Calu3 (cell line): ENCODE results near the gene KCNA5. TPM values are rescaled to one million over a fixed set of nuclear protein-coding genes. Genes with fewer than 3 reads are reported as not detected.

Experiments
- BruUV-seq: library from RNA; stranded (reverse); fragments of 400-500 nt; replicated peaks from 2 replicates; lab custom pipeline; 2021; lab: Mats Ljungman, UMichigan
- CTCF ChIA-PET: fragments of 300-600 bp; sonication (Branson Sonifier 250); formaldehyde crosslinking; loops from one replicate; lab custom pipeline; 2022; ENCODE audit warnings: antibody characterized with exemption; lab: Charles Lee
- DNase-seq: peaks from one replicate; pipeline ENCODE4 v3.0.0; 2022
- H3K27ac Mint-ChIP-seq: one replicate; pipeline ENCODE4 v1.8.0; 2022; ENCODE audit warnings: mixed read lengths; ENCODE audit not compliant: unreplicated experiment
- H3K27me3 Mint-ChIP-seq: one replicate; pipeline ENCODE4 v1.8.0; 2022; ENCODE audit warnings: mixed read lengths; ENCODE audit not compliant: unreplicated experiment
- H3K36me3 Mint-ChIP-seq: one replicate; pipeline ENCODE4 v1.8.0; 2022; ENCODE audit warnings: mild to moderate bottlenecking, moderate library complexity, mixed read lengths; ENCODE audit not compliant: insufficient read depth, unreplicated experiment
- H3K4me1 Mint-ChIP-seq: one replicate; pipeline ENCODE4 v1.8.0; 2022; ENCODE audit warnings: mild to moderate bottlenecking, low read depth, mixed read lengths; ENCODE audit not compliant: unreplicated experiment
- H3K4me3 Mint-ChIP-seq: one replicate; pipeline ENCODE4 v1.8.0; 2022; ENCODE audit warnings: mild to moderate bottlenecking, low read depth, moderate library complexity, mixed read lengths; ENCODE audit not compliant: unreplicated experiment
- H3K9me3 Mint-ChIP-seq: one replicate; pipeline ENCODE4 v1.8.0; 2022; ENCODE audit warnings: low read depth, mixed read lengths; ENCODE audit not compliant: unreplicated experiment
- intact Hi-C: fragments of 100-400 bp; cut with micrococcal nuclease; formaldehyde crosslinking; loops from one replicate; pipeline ENCODE4 v1.10.0; 2022; ENCODE audit not compliant: unreplicated experiment
- total RNA-seq: library from RNA; stranded (reverse); gene quantifications from 2 replicates; pipeline ENCODE4 v1.2.3, GENCODE V29; 2022
- TF ChIP-seq, protein P1 (sequence below): fragments of 200-600 bp; IDR thresholded peaks from one replicate; pipeline ENCODE4 v1.8.0; 2022; ENCODE audit warnings: antibody characterized with exemption; ENCODE audit not compliant: unreplicated experiment

Gene KCNA5
- total RNA-seq, 1 experiment from 2014 or later = not detected

DNA sequence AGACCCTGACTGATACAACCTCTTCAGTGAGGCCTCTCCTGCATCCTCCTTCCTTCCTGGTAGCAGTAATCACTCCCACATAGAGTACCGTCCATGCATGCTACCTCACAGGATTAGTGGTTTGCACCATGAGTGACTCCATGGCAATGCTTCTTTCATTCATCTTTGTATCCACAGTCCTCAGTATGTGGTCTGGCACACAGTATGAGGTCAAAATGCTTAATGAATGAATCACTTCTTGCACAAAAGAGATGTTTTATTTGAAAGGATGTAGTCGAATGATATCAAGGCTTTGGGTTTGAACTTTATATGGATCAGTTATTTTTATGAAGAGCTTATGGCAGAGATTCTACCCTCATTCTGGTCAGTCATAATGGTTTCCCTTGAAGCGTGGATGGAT, 42.2 kb downstream of the KCNA5 start:
- intact Hi-C loops = loop anchor here (2.0 kb wide), 1 partner anchor 231 kb away; no protein-coding TSS in a partner anchor
- CTCF ChIA-PET = interaction anchor here (0.7 kb wide), 1 partner anchor 8 kb away, joined by 4 read pairs; no protein-coding TSS in a partner anchor
- H3K4me1 Mint-ChIP-seq = no peaks in the 10 kb centered on the region
- peaks cover 5% of the 10 kb centered on the region for H3K36me3 Mint-ChIP-seq
- no peaks in the 10 kb centered on the region for H3K9me3 Mint-ChIP-seq
- no peak for DNase-seq
- no peak overlapping the region for H3K27ac Mint-ChIP-seq
- TF ChIP-seq, protein P1, sequence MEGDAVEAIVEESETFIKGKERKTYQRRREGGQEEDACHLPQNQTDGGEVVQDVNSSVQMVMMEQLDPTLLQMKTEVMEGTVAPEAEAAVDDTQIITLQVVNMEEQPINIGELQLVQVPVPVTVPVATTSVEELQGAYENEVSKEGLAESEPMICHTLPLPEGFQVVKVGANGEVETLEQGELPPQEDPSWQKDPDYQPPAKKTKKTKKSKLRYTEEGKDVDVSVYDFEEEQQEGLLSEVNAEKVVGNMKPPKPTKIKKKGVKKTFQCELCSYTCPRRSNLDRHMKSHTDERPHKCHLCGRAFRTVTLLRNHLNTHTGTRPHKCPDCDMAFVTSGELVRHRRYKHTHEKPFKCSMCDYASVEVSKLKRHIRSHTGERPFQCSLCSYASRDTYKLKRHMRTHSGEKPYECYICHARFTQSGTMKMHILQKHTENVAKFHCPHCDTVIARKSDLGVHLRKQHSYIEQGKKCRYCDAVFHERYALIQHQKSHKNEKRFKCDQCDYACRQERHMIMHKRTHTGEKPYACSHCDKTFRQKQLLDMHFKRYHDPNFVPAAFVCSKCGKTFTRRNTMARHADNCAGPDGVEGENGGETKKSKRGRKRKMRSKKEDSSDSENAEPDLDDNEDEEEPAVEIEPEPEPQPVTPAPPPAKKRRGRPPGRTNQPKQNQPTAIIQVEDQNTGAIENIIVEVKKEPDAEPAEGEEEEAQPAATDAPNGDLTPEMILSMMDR = no peak
- no TSS peak for BruUV-seq
- H3K27me3 Mint-ChIP-seq = peaks cover 73% of the 10 kb centered on the region
- no peak overlapping the region for H3K4me3 Mint-ChIP-seq

DNA sequence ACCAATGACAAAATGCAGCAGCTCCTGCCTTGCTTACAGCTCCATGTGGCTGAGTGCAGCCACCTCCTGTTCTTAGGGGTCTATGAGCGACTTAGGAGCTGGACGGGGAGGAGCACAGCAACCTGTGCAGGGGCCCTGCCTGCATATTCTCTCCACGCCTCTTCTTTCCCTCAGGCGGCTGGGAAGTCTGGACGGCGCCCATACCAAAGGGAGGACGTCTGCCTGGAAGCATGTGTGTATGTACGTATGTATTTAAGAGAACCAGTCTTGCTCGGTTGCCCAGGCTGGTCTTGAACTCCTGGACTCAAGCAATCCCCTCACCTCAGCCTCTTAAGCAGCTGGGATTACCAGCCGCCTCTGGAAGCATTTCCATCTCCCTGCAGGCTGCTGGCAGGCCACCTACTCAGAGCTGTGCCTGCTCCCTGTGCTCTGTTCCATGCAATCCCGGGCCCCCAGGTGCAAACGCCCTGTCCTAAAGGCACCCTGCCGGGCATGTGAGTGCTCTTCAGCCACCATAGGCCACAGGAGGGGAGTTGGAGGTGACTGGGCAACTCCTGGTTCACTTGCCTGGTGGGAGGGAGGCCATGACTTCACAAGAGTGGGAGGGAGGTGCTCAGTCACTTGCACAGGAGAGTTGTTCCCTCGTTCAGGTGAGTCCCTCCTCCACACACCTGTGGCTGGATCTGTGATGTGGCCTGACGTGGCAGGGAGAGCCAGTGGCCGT, 44.3 kb downstream of the KCNA5 start:
- no TSS peak for BruUV-seq
- Mint-ChIP-seq H3K4me1 (no peaks in the 10 kb centered on the region), H3K4me3 (no peak overlapping the region), H3K9me3 (no peaks in the 10 kb centered on the region), H3K27me3 (peaks cover 74% of the 10 kb centered on the region), H3K36me3 (peaks cover 5% of the 10 kb centered on the region), H3K27ac (no peak overlapping the region)
- CTCF ChIA-PET = no interaction called here
- intact Hi-C loops = no loop called here
- TF ChIP-seq, protein P1 = no peak
- no peak for DNase-seq

DNA sequence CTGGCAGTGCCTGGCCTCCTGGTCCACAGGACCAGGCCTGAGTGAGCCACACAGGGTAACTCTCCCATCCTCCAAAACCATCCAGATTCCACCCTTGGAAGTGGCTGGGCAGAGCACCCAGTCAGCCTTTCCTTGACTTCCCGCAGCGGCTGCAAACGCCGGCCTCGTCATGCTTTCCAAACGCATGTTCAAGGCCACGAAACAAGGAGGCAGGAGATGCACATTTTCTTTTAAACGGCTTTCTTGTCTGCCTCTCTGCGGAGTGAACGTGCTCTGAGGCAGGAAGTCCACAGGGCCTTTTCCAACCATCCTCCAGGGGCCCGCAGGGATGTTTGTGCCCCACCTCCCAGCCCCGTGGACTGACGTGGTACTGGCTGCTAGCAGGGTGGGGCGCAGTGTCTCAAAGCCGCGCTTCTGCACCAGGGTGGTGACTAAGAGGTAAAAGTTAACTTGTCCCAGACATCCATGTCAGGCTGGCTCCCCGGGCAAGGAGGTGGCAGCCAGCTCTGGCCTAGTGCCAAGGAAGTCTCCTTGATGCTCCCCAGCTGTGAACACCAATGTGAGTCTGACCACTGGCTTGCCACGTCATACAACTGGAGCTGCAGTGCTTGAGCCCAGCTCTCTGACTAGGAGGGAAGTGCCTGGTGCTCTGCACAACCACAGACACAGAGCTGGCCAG, 45.0 kb downstream of the KCNA5 start:
- DNase-seq = peak; percentile 12
- Mint-ChIP-seq H3K27ac (no peak overlapping the region), H3K36me3 (peaks cover 5% of the 10 kb centered on the region), H3K4me1 (no peaks in the 10 kb centered on the region), H3K9me3 (no peaks in the 10 kb centered on the region), H3K27me3 (peaks cover 74% of the 10 kb centered on the region), H3K4me3 (no peak overlapping the region)
- intact Hi-C loops = no loop called here
- no TSS peak for BruUV-seq
- CTCF ChIA-PET = no interaction called here
- TF ChIP-seq, protein P1 = no peak

DNA sequence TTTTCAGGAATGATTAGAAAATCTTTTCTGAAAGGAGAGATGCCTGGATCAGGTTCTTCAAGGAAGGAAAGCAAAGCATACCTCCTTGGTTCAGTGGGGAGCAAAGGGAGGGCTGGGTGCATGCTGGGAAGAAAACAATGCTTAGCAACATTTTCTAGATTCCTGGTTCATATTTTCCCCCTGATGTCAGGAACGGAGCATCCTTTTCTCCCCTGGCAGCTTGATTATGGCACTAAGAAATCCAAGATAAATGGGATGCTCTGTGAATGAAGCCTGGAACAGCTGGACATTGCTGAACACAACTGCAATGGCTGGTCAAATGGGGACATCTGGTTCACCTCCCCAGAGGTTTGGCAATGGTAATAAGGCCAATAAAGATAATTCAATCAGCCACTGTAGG, 50.9 kb downstream of the KCNA5 start:
- DNase-seq = no peak
- peaks cover 73% of the 10 kb centered on the region for H3K27me3 Mint-ChIP-seq
- no peak overlapping the region for H3K27ac Mint-ChIP-seq
- H3K36me3 Mint-ChIP-seq = no peaks in the 10 kb centered on the region
- H3K9me3 Mint-ChIP-seq = no peaks in the 10 kb centered on the region
- intact Hi-C loops = no loop called here
- TF ChIP-seq, protein P1 = no peak
- no TSS peak for BruUV-seq
- CTCF ChIA-PET = no interaction called here
- no peak overlapping the region for H3K4me3 Mint-ChIP-seq
- H3K4me1 Mint-ChIP-seq = no peaks in the 10 kb centered on the region
